Epithelial cell of proximal tubule (primary cell): ENCODE results near the gene LPAR3. TPM values are rescaled to one million over a fixed set of nuclear protein-coding genes. Genes with fewer than 3 reads are reported as not detected.

ENCODE experiments used
- DNase-seq: peaks from one replicate; pipeline ENCODE4 v3.0.0-alpha.2; 2011; ENCODE audit warnings: low read depth
- H3K4me3 ChIP-seq: 2 replicates; pipeline ENCODE4 v1.5.1; 2011; ENCODE audit warnings: low read depth, mild to moderate bottlenecking, low read length
- CTCF ChIP-seq: conservative IDR thresholded peaks from 2 replicates; pipeline ENCODE4 v1.5.1; 2012; ENCODE audit warnings: low read depth, mild to moderate bottlenecking, low read length
- total RNA-seq: library from RNA; depleted of rRNA; stranded (reverse); fragments of >200 nt; gene quantifications from 2 replicates; pipeline ENCODE4 v1.2.3, GENCODE V29; 2015

LPAR3 gene
- total RNA-seq, 1 donor from 2014 or later, result 1.8 TPM

GRCh38 chr1:84933011-84933611 lies 40.1 kb upstream of the LPAR3 start:
- DNase-seq, result no peak
- H3K4me3 ChIP-seq, result no peak overlapping the region
- no peak for TF ChIP-seq CTCF

GRCh38 chr1:84930831-84931230 lies 37.8 kb upstream of the LPAR3 start:
- DNase-seq, result no peak
- TF ChIP-seq CTCF, result no peak
- no peak overlapping the region for H3K4me3 ChIP-seq

- H3K4me3 ChIP-seq, result no peak overlapping the region
- TF ChIP-seq CTCF, result no peak
- no peak for DNase-seq
Observed at GRCh38 chr1:84930329-84930728, 37.3 kb upstream of the LPAR3 start.

- H3K4me3 ChIP-seq, result no peak overlapping the region
- no peak for DNase-seq
- TF ChIP-seq CTCF, result no peak
Observed at GRCh38 chr1:84929581-84929980, 36.6 kb upstream of the LPAR3 start.

GRCh38 chr1:84928979-84929378 lies 36.0 kb upstream of the LPAR3 start:
- DNase-seq, result no peak
- no peak for TF ChIP-seq CTCF
- H3K4me3 ChIP-seq, result no peak overlapping the region

GRCh38 chr1:84923317-84923716 lies 30.3 kb upstream of the LPAR3 start:
- H3K4me3 ChIP-seq, result no peak overlapping the region
- TF ChIP-seq CTCF, result no peak
- no peak for DNase-seq

GRCh38 chr1:84920159-84920558 lies 27.2 kb upstream of the LPAR3 start:
- TF ChIP-seq CTCF, result no peak
- DNase-seq, result no peak
- H3K4me3 ChIP-seq, result no peak overlapping the region
